HCT116 (cell line): ENCODE results near the gene ITPKA. TPM values are rescaled to one million over a fixed set of nuclear protein-coding genes. Genes with fewer than 3 reads are reported as not detected.

Experiments used
- ATAC-seq: fragments of 200-7000 bp; cut with Tn5 transposase; 2 replicates; pipeline ENCODE4 v1.9.1; 2020; ENCODE audit warnings: mild to moderate bottlenecking, moderate library complexity
- BruUV-seq: library from RNA; stranded (reverse); fragments of 400-500 nt; replicated peaks from 2 replicates; lab custom pipeline; 2021; lab: Mats Ljungman, UMichigan
- CTCF ChIA-PET: fragments of 300-600 bp; sonication (Branson Sonifier 250); formaldehyde crosslinking; loops from one replicate; lab custom pipeline; 2021; ENCODE audit warnings: antibody characterized with exemption; lab: Charles Lee
- POLR2A ChIA-PET: fragments of 300-600, 350-600 bp; sonication (Branson Sonifier 250); formaldehyde crosslinking; loops from one replicate; lab custom pipeline; 2021; ENCODE audit warnings: antibody characterized with exemption; lab: Charles Lee
- RAD21 ChIA-PET, 2 experiments: fragments of 300-600 bp; sonication (Branson Sonifier 250); formaldehyde crosslinking; loops; one replicate each; lab custom pipeline; 2023; ENCODE audit warnings: low total read pairs in 2 of 2; ENCODE audit not compliant: uncharacterized antibody in 2 of 2, unreplicated experiment in 2 of 2, low non-redundant PET in 1 of 2; lab: Charles Lee
- DNase-seq: peaks from one replicate; pipeline ENCODE4 v3.0.0-alpha.2; 2010; ENCODE audit warnings: low read depth, low spot score
- H2AFZ ChIP-seq: fragments of 200-600 bp; shearing (Covaris generic), sonication (generic); 2 replicates; pipeline ENCODE4 v1.6.1; 2017; ENCODE audit warnings: low read depth, mixed run types, mixed read lengths, antibody characterized with exemption, low read length; ENCODE audit not compliant: poor library complexity, severe bottlenecking
- H3K27ac ChIP-seq: 2 replicates; pipeline ENCODE4 v1.5.1; 2012; ENCODE audit warnings: low read depth, low read length
- H3K27me3 ChIP-seq: fragments of 200-600 bp; sonication (generic); 2 replicates; pipeline ENCODE4 v1.6.1; 2016; ENCODE audit warnings: mixed run types, low read length, mixed read lengths; ENCODE audit not compliant: insufficient read depth
- H3K36me3 ChIP-seq, 2 experiments: fragments of 200-500 bp in 1 of 2; fragments of 200-600 bp in 1 of 2; sonication (Bioruptor generic) in 1 of 2; sonication (generic) in 1 of 2; 2 replicates each; pipeline versions ENCODE4 v1.5.1 to v1.6.1; 2014 to 2016; ENCODE audit warnings: low read length in 2 of 2, inconsistent platforms in 1 of 2, mixed read lengths in 1 of 2, mixed run types in 1 of 2; ENCODE audit not compliant: insufficient read depth in 2 of 2, control insufficient read depth in 1 of 2
- H3K4me1 ChIP-seq, 2 experiments: fragments of 200-600 bp in 1 of 2; sonication (generic) in 1 of 2; 2 replicates each; pipeline versions ENCODE4 v1.5.1 to v1.6.1; 2012 to 2017; ENCODE audit warnings: low read length in 2 of 2, inconsistent platforms in 1 of 2, mild to moderate bottlenecking in 1 of 2, mixed read lengths in 1 of 2, mixed run types in 1 of 2, moderate library complexity in 1 of 2; ENCODE audit not compliant: insufficient read depth in 2 of 2, control insufficient read depth in 1 of 2
- H3K4me2 ChIP-seq: fragments of 200-600 bp; sonication (generic); 2 replicates; pipeline ENCODE4 v1.6.1; 2017; ENCODE audit warnings: mixed run types, low read length, mixed read lengths
- H3K4me3 ChIP-seq, 2 experiments: fragments of 200-600 bp in 1 of 2; sonication (generic) in 1 of 2; replicated peaks in 1 of 2; 2 replicates each; pipeline ENCODE4 v1.5.1; 2011 to 2016; ENCODE audit warnings: low read length in 2 of 2, control low read depth in 1 of 2, low read depth in 1 of 2, mild to moderate bottlenecking in 1 of 2, mixed read lengths in 1 of 2, mixed run types in 1 of 2
- H3K79me2 ChIP-seq: fragments of 200-600 bp; sonication (generic); 2 replicates; pipeline ENCODE4 v1.6.1; 2017; ENCODE audit warnings: mild to moderate bottlenecking, mixed run types, low read length, moderate library complexity, mixed read lengths; ENCODE audit not compliant: insufficient read depth
- H3K9ac ChIP-seq: fragments of 200-600 bp; sonication (generic); 2 replicates; pipeline ENCODE4 v1.6.1; 2016; ENCODE audit warnings: low read length, mixed read lengths
- H3K9me2 ChIP-seq: fragments of 200-600 bp; sonication (generic), shearing (Covaris generic); 2 replicates; pipeline ENCODE4 v1.6.1; 2017; ENCODE audit warnings: mixed run types, mild to moderate bottlenecking, moderate library complexity; ENCODE audit not compliant: insufficient read depth
- H3K9me3 ChIP-seq, 2 experiments: fragments of 200-500 bp in 1 of 2; fragments of 200-600 bp in 1 of 2; sonication (Bioruptor generic) in 1 of 2; sonication (generic) in 1 of 2; 2 replicates each; pipeline ENCODE4 v1.6.1; 2014 to 2017; ENCODE audit warnings: low read length in 2 of 2, mixed read lengths in 2 of 2, inconsistent platforms in 1 of 2, low read depth in 1 of 2, mild to moderate bottlenecking in 1 of 2, mixed run types in 1 of 2, moderate library complexity in 1 of 2; ENCODE audit not compliant: control insufficient read depth in 1 of 2, insufficient read depth in 1 of 2
- H4K20me1 ChIP-seq: fragments of 200-600 bp; sonication (generic), shearing (Covaris generic); 2 replicates; pipeline ENCODE4 v1.6.1; 2017; ENCODE audit warnings: mixed run types, mild to moderate bottlenecking, moderate library complexity; ENCODE audit not compliant: insufficient read depth
- ATF3 ChIP-seq: IDR thresholded peaks from 2 replicates; pipeline ENCODE4 v1.6.1; 2012
- CBX3 ChIP-seq: IDR thresholded peaks from 2 replicates; pipeline ENCODE4 v1.6.1; 2012; ENCODE audit warnings: low read depth
- CTCF ChIP-seq, 3 experiments: fragments of 200-600 bp in 1 of 3; sonication (generic) in 1 of 3; IDR thresholded peaks in 2 of 3; conservative IDR thresholded peaks in 1 of 3; 2 replicates each; pipeline ENCODE4 v1.5.1; 2012 to 2017; ENCODE audit warnings: low read depth in 2 of 3, low read length in 2 of 3, antibody characterized with exemption in 1 of 3, borderline replicate concordance in 1 of 3, control low read depth in 1 of 3, mild to moderate bottlenecking in 1 of 3, mixed read lengths in 1 of 3, mixed run types in 1 of 3, moderate library complexity in 1 of 3; ENCODE audit not compliant: insufficient read depth in 1 of 3
- EGR1 ChIP-seq: IDR thresholded peaks from 2 replicates; pipeline ENCODE4 v1.6.1; 2012; ENCODE audit warnings: low read depth
- ELF1 ChIP-seq: IDR thresholded peaks from 2 replicates; pipeline ENCODE4 v1.6.1; 2012; ENCODE audit warnings: low read depth, borderline replicate concordance
- EZH2 ChIP-seq: fragments of 200-600 bp; sonication (generic); IDR thresholded peaks from 2 replicates; pipeline ENCODE4 v1.6.1; 2017; ENCODE audit warnings: antibody characterized with exemption, mixed run types
- EZH2phosphoT487 ChIP-seq: fragments of 200-600 bp; IDR thresholded peaks from 2 replicates; pipeline ENCODE4 v1.6.1; 2018; ENCODE audit warnings: antibody characterized with exemption, borderline replicate concordance
- JUND ChIP-seq: IDR thresholded peaks from 2 replicates; pipeline ENCODE4 v1.6.1; 2012
- MAX ChIP-seq: IDR thresholded peaks from 2 replicates; pipeline ENCODE4 v1.6.1; 2012
- POLR2A ChIP-seq: IDR thresholded peaks from 2 replicates; pipeline ENCODE4 v1.7.0; 2011; ENCODE audit warnings: borderline replicate concordance; ENCODE audit not compliant: insufficient read depth, insufficient read length; ENCODE audit errors: extremely low read depth
- POLR2AphosphoS5 ChIP-seq: IDR thresholded peaks from 2 replicates; pipeline ENCODE4 v1.6.1; 2011; ENCODE audit warnings: mild to moderate bottlenecking, low read depth, low read length, moderate library complexity
- RAD21 ChIP-seq: IDR thresholded peaks from 2 replicates; pipeline ENCODE4 v1.6.1; 2012; ENCODE audit warnings: low read depth, mild to moderate bottlenecking
- REST ChIP-seq: IDR thresholded peaks from 2 replicates; pipeline ENCODE4 v1.6.1; 2012; ENCODE audit warnings: low read depth
- TCF7L2 ChIP-seq: IDR thresholded peaks from 2 replicates; pipeline ENCODE4 v1.7.0; 2011; ENCODE audit warnings: borderline replicate concordance, inconsistent platforms; ENCODE audit not compliant: insufficient read depth, insufficient read length; ENCODE audit errors: extremely low read depth
- YY1 ChIP-seq: IDR thresholded peaks from 2 replicates; pipeline ENCODE4 v1.6.1; 2011; ENCODE audit warnings: low read length, low read depth, moderate library complexity, mild to moderate bottlenecking; ENCODE audit not compliant: insufficient replicate concordance; ENCODE audit errors: extremely low read depth
- ZNF274 ChIP-seq: fragments of 200-500 bp; sonication (Bioruptor generic); IDR thresholded peaks from 2 replicates; pipeline ENCODE4 v1.6.1; 2014; ENCODE audit warnings: mild to moderate bottlenecking, low read depth, low read length, inconsistent platforms
- intact Hi-C: fragments of 100-400 bp; cut with micrococcal nuclease; formaldehyde crosslinking; loops from 2 replicates; pipeline ENCODE4 v1.10.0; 2022
- total RNA-seq: library from RNA; stranded (reverse); gene quantifications from one replicate; pipeline ENCODE4 v1.2.1, GENCODE V29; 2021; ENCODE audit not compliant: unreplicated experiment

Gene ITPKA
- total RNA-seq, 1 experiment from 2014 or later: 10.8 TPM

GRCh38 chr15:41483115-41483514, 10.6 kb upstream of the ITPKA start:
- H2AFZ ChIP-seq: no peak overlapping the region
- no peaks in the 10 kb centered on the region for H3K9me2 ChIP-seq
- H3K9me3 ChIP-seq: no peaks in the 10 kb centered on the region
- TF ChIP-seq EZH2 (no peak), RAD21 (no peak), YY1 (no peak), CTCF (IDR thresholded peaks at IDR 0.05 in 2 of 3, conservative IDR thresholded peaks at IDR 0.05 in 1 of 3; ENCODE audit: borderline replicate concordance in 1 of 3, insufficient read depth in 1 of 3, low read depth in 2 of 3, low read length in 2 of 3) (no peak)
- no TSS peak for BruUV-seq
- H3K4me3 ChIP-seq: no peak overlapping the region
- CTCF ChIA-PET: no interaction called here
- H3K9ac ChIP-seq: no peak overlapping the region
- POLR2A ChIA-PET: no interaction called here
- H3K27ac ChIP-seq: no peak overlapping the region
- H3K27me3 ChIP-seq: no peaks in the 10 kb centered on the region
- no peaks in the 10 kb centered on the region for H4K20me1 ChIP-seq
- H3K4me2 ChIP-seq: no peak overlapping the region
- peaks cover 15 to 28% of the 10 kb centered on the region in 2 experiments; a peak in 2 of 4 replicates for H3K36me3 ChIP-seq
- ATAC-seq (no peak), DNase-seq (no peak)
- RAD21 ChIA-PET: no interaction called here
- intact Hi-C loops: no loop called here
- no peaks in the 10 kb centered on the region for H3K79me2 ChIP-seq
- peaks cover 0 to 15% of the 10 kb centered on the region in 2 experiments; a peak in 1 of 4 replicates for H3K4me1 ChIP-seq

- Histone ChIP-seq H3K4me2 (no peak overlapping the region), H3K36me3 (peaks cover 15 to 28% of the 10 kb centered on the region in 2 experiments; a peak in 2 of 4 replicates), H3K9me3 (no peaks in the 10 kb centered on the region), H3K4me3 (no peak overlapping the region), H3K79me2 (no peaks in the 10 kb centered on the region), H3K9ac (no peak overlapping the region), H3K27me3 (no peaks in the 10 kb centered on the region), H3K4me1 (peaks cover 0 to 17% of the 10 kb centered on the region in 2 experiments; a peak in 1 of 4 replicates), H2AFZ (no peak overlapping the region), H3K27ac (no peak overlapping the region), H3K9me2 (no peaks in the 10 kb centered on the region), H4K20me1 (no peaks in the 10 kb centered on the region)
- CTCF ChIA-PET: no interaction called here
- no peak for DNase-seq
- intact Hi-C loops: no loop called here
- no peak for ATAC-seq
- POLR2A ChIA-PET: no interaction called here
- BruUV-seq: no TSS peak
- RAD21 ChIA-PET: interaction anchor here in 1 of 2 experiments (1.5 kb wide), 1 partner anchor 24 kb away, joined by 3 read pairs; no protein-coding TSS in a partner anchor
- TF ChIP-seq REST: no peak
- TF ChIP-seq JUND: no peak
- no peak for TF ChIP-seq TCF7L2
- TF ChIP-seq POLR2A: no peak
- no peak for TF ChIP-seq EZH2phosphoT487
- no peak for TF ChIP-seq EGR1
- TF ChIP-seq MAX: no peak
- no peak for TF ChIP-seq ELF1
- TF ChIP-seq ZNF274: no peak
- no peak for TF ChIP-seq POLR2AphosphoS5
- no peak for TF ChIP-seq CBX3
- TF ChIP-seq ATF3: no peak
- no peak for TF ChIP-seq RAD21
Observed at GRCh38 chr15:41483519-41483918, 10.2 kb upstream of the ITPKA start.
